MM.1S (cell line): Measurements from ENCODE around the gene ERV3-1.

Experiments used
- EZH2 ChIP-seq: fragments of 300-600 bp; sonication (generic); optimal IDR thresholded peaks from 2 replicates; pipeline ENCODE3; 2017; ENCODE audit warnings: low read depth, mild to moderate bottlenecking, antibody characterized with exemption, low read length, mixed read lengths
- EZH2phosphoT487 ChIP-seq: fragments of 300-600 bp; sonication (generic); IDR thresholded peaks from 2 replicates; pipeline ENCODE4 v1.6.1; 2018; ENCODE audit warnings: antibody characterized with exemption, low read length
- TF ChIP-seq, protein P1 (sequence below): fragments of 300-600 bp; sonication (generic); IDR thresholded peaks from 2 replicates; pipeline ENCODE4 v1.5.1; 2016; ENCODE audit warnings: antibody characterized with exemption, low read length, mixed read lengths

DNA sequence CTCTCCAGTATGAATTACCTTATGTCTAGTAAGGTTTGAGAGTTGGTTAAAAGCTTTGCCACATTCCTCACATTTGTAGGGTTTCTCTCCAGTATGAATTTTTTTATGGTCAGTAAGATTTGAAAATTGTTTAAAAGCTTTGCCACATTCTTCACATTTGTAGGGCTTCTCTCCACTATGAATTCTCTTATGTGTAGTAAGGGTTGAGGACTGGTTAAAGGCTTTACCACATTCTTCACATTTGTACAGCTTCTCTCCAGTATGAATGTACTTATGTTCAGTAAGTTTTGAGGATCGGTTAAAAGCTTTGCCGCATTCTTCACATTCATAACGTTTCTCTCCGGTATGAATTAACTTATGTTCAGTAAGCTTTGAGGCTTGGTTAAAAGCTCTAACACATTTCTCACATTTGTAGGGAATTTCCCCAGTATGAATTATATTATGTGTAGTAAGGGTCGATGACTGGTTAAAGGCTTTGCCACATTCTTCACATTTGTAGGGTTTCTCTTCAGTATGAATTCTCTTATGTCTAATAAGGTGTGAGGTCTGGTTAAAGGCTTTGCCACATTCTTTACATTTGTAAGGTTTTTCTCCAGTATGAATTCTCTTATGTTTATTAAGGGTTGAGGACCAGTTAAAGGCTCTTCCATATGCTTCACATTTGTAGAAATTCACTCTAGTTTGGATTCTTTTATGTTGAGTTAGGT, 27.8 kb downstream of the ERV3-1 start:
- TF ChIP-seq, protein P1, sequence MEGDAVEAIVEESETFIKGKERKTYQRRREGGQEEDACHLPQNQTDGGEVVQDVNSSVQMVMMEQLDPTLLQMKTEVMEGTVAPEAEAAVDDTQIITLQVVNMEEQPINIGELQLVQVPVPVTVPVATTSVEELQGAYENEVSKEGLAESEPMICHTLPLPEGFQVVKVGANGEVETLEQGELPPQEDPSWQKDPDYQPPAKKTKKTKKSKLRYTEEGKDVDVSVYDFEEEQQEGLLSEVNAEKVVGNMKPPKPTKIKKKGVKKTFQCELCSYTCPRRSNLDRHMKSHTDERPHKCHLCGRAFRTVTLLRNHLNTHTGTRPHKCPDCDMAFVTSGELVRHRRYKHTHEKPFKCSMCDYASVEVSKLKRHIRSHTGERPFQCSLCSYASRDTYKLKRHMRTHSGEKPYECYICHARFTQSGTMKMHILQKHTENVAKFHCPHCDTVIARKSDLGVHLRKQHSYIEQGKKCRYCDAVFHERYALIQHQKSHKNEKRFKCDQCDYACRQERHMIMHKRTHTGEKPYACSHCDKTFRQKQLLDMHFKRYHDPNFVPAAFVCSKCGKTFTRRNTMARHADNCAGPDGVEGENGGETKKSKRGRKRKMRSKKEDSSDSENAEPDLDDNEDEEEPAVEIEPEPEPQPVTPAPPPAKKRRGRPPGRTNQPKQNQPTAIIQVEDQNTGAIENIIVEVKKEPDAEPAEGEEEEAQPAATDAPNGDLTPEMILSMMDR: no peak
- no peak for TF ChIP-seq EZH2
- no peak for TF ChIP-seq EZH2phosphoT487
